Mesenchymal stem cell (in vitro differentiated cells and primary cell): Measurements from ENCODE around the gene APOBEC3H.

ENCODE experiments used
- DNase-seq: peaks from one replicate; pipeline ENCODE4 v3.0.0-alpha.2; 2013
- H2AFZ ChIP-seq: one replicate; pipeline ENCODE4 v1.6.1; 2013; ENCODE audit warnings: low read depth, mild to moderate bottlenecking, control low read depth, inconsistent platforms, low read length, moderate library complexity
- H2AK5ac ChIP-seq: 2 replicates; pipeline ENCODE4 v1.6.1; 2013; ENCODE audit warnings: low read length, moderate library complexity, mild to moderate bottlenecking, inconsistent platforms; ENCODE audit not compliant: severe bottlenecking
- H2BK120ac ChIP-seq: one replicate; pipeline ENCODE4 v1.6.1; 2013; ENCODE audit warnings: low read depth, mild to moderate bottlenecking, inconsistent platforms, low read length, moderate library complexity
- H2BK12ac ChIP-seq, 2 experiments: one replicate each; pipeline ENCODE4 v1.6.1; 2013; ENCODE audit warnings: inconsistent platforms in 2 of 2, low read length in 2 of 2, mild to moderate bottlenecking in 2 of 2, moderate library complexity in 2 of 2, control low read depth in 1 of 2
- H2BK15ac ChIP-seq: one replicate; pipeline ENCODE4 v1.6.1; 2013; ENCODE audit warnings: mild to moderate bottlenecking, low read depth, inconsistent platforms; ENCODE audit not compliant: poor library complexity, severe bottlenecking
- H2BK5ac ChIP-seq: 2 replicates; pipeline ENCODE4 v1.6.1; 2013; ENCODE audit warnings: low read depth, mild to moderate bottlenecking, low read length, control low read depth, inconsistent platforms; ENCODE audit not compliant: poor library complexity, severe bottlenecking
- H3K14ac ChIP-seq, 2 experiments: one replicate each; pipeline ENCODE4 v1.6.1; 2013; ENCODE audit warnings: inconsistent platforms in 2 of 2, low read length in 2 of 2, control low read depth in 1 of 2, mild to moderate bottlenecking in 1 of 2, moderate library complexity in 1 of 2
- H3K18ac ChIP-seq, 2 experiments: one replicate each; pipeline ENCODE4 v1.6.1; 2013; ENCODE audit warnings: inconsistent platforms in 2 of 2, low read length in 2 of 2, control low read depth in 1 of 2, low read depth in 1 of 2, mild to moderate bottlenecking in 1 of 2
- H3K23ac ChIP-seq, 2 experiments: one replicate each; pipeline ENCODE4 v1.6.1; 2013; ENCODE audit warnings: inconsistent platforms in 2 of 2, low read length in 2 of 2, mild to moderate bottlenecking in 2 of 2, moderate library complexity in 2 of 2, control low read depth in 1 of 2
- H3K27ac ChIP-seq: 2 replicates; pipeline ENCODE4 v1.5.1; 2013; ENCODE audit warnings: mild to moderate bottlenecking, moderate library complexity, low read length, control low read depth, inconsistent platforms; ENCODE audit not compliant: poor library complexity, severe bottlenecking
- H3K27me3 ChIP-seq, 2 experiments: 2 replicates each; pipeline versions ENCODE4 v1.6.1 to v1.7.0; 2013; ENCODE audit warnings: low read length in 2 of 2, mild to moderate bottlenecking in 2 of 2, moderate library complexity in 2 of 2, control low read depth in 1 of 2, inconsistent platforms in 1 of 2; ENCODE audit not compliant: control insufficient read depth in 1 of 2, insufficient read depth in 1 of 2
- H3K36me3 ChIP-seq, 2 experiments: 2 replicates each; pipeline versions ENCODE4 v1.6.1 to v1.7.0; 2013; ENCODE audit warnings: low read length in 2 of 2, control low read depth in 1 of 2, inconsistent platforms in 1 of 2, low read depth in 1 of 2, mild to moderate bottlenecking in 1 of 2; ENCODE audit not compliant: insufficient read depth in 2 of 2, control insufficient read depth in 1 of 2
- H3K4ac ChIP-seq, 2 experiments: one replicate each; pipeline ENCODE4 v1.6.1; 2013; ENCODE audit warnings: inconsistent platforms in 2 of 2, low read length in 2 of 2, mild to moderate bottlenecking in 2 of 2, moderate library complexity in 2 of 2, control low read depth in 1 of 2, low read depth in 1 of 2
- H3K4me1 ChIP-seq: 2 replicates; pipeline ENCODE4 v1.6.1; 2013; ENCODE audit warnings: low read depth, low read length, control low read depth; ENCODE audit not compliant: control insufficient read depth, insufficient read depth
- H3K4me2 ChIP-seq: 2 replicates; pipeline ENCODE4 v1.6.1; 2013; ENCODE audit warnings: low read length, mild to moderate bottlenecking, inconsistent platforms; ENCODE audit not compliant: poor library complexity, severe bottlenecking
- H3K4me3 ChIP-seq, 2 experiments: 2 replicates each; pipeline versions ENCODE4 v1.5.1 to v1.7.0; 2013; ENCODE audit warnings: low read length in 2 of 2, mild to moderate bottlenecking in 2 of 2, control low read depth in 1 of 2, low read depth in 1 of 2; ENCODE audit not compliant: insufficient read depth in 1 of 2
- H3K79me1 ChIP-seq: replicated peaks from 2 replicates; pipeline ENCODE4 v1.6.1; 2013; ENCODE audit warnings: mild to moderate bottlenecking, control low read depth, low read length, inconsistent platforms; ENCODE audit not compliant: poor library complexity, severe bottlenecking
- H3K9ac ChIP-seq: 2 replicates; pipeline ENCODE4 v1.7.0; 2013; ENCODE audit warnings: mild to moderate bottlenecking, low read length, moderate library complexity
- H3K9me3 ChIP-seq: 2 replicates; pipeline ENCODE4 v1.7.0; 2013; ENCODE audit warnings: mild to moderate bottlenecking, low read length; ENCODE audit not compliant: control insufficient read depth
- H4K8ac ChIP-seq: one replicate; pipeline ENCODE4 v1.6.1; 2013; ENCODE audit warnings: inconsistent platforms, mild to moderate bottlenecking, low read length, moderate library complexity
- H4K91ac ChIP-seq: one replicate; pipeline ENCODE4 v1.6.1; 2013; ENCODE audit warnings: mild to moderate bottlenecking, low read length, inconsistent platforms
- WGBS: methylation state at CpG from one replicate; pipeline ENCODE4 v1.1.7; 2013; ENCODE audit warnings: mixed read lengths; 5-methylcytosine and 5-hydroxymethylcytosine counted together

APOBEC3H gene

GRCh38 chr22:39149915-39150847 is 53.1 kb downstream of the APOBEC3H start:
- H4K8ac ChIP-seq, result no peak overlapping the region
- H3K18ac ChIP-seq, result no peak overlapping the region
- H3K9ac ChIP-seq, result no peak overlapping the region
- 79% methylated on average over 16 of the region's 16 CpGs for WGBS
- no peak overlapping the region for H3K23ac ChIP-seq
- peaks cover 9 to 23% of the 10 kb centered on the region in 2 experiments for H3K27me3 ChIP-seq
- H2BK5ac ChIP-seq, result no peak overlapping the region
- H2BK12ac ChIP-seq, result no peak overlapping the region
- H3K4me2 ChIP-seq, result no peak overlapping the region
- H3K79me1 ChIP-seq, result peaks cover 2% of the 10 kb centered on the region
- H2BK120ac ChIP-seq, result no peak overlapping the region
- peaks cover 15 to 18% of the 10 kb centered on the region in 2 experiments for H3K36me3 ChIP-seq
- no peak overlapping the region for H3K4ac ChIP-seq
- H2BK15ac ChIP-seq, result no peak overlapping the region
- H4K91ac ChIP-seq, result no peak overlapping the region
- H2AFZ ChIP-seq, result no peak overlapping the region
- no peak overlapping the region for H3K4me3 ChIP-seq
- no peak overlapping the region for H3K14ac ChIP-seq
- no peak for DNase-seq
- H3K9me3 ChIP-seq, result no peaks in the 10 kb centered on the region
- no peak overlapping the region for H3K27ac ChIP-seq
- no peak overlapping the region for H2AK5ac ChIP-seq
- H3K4me1 ChIP-seq, result peaks cover 18% of the 10 kb centered on the region

GRCh38 chr22:39150848-39151215 is 53.8 kb downstream of the APOBEC3H start:
- Histone ChIP-seq H3K27ac (no peak overlapping the region), H3K4ac (no peak overlapping the region), H3K9me3 (no peaks in the 10 kb centered on the region), H3K4me1 (peaks cover 17% of the 10 kb centered on the region), H2BK12ac (no peak overlapping the region), H3K79me1 (peaks cover 2% of the 10 kb centered on the region), H2BK120ac (no peak overlapping the region), H4K8ac (no peak overlapping the region), H3K23ac (no peak overlapping the region), H3K9ac (peak overlapping the region; percentile 52), H2BK5ac (no peak overlapping the region), H3K36me3 (peaks cover 15 to 18% of the 10 kb centered on the region in 2 experiments), H3K4me3 (peak overlapping the region in 1 of 2 experiments; percentile 92), H3K27me3 (peaks cover 12 to 29% of the 10 kb centered on the region in 2 experiments), H2AK5ac (no peak overlapping the region), H3K4me2 (no peak overlapping the region), H3K14ac (no peak overlapping the region), H2BK15ac (no peak overlapping the region), H3K18ac (no peak overlapping the region), H2AFZ (no peak overlapping the region), H4K91ac (no peak overlapping the region)
- no peak for DNase-seq
- 83% methylated on average over 6 of the region's 6 CpGs for WGBS

DNA sequence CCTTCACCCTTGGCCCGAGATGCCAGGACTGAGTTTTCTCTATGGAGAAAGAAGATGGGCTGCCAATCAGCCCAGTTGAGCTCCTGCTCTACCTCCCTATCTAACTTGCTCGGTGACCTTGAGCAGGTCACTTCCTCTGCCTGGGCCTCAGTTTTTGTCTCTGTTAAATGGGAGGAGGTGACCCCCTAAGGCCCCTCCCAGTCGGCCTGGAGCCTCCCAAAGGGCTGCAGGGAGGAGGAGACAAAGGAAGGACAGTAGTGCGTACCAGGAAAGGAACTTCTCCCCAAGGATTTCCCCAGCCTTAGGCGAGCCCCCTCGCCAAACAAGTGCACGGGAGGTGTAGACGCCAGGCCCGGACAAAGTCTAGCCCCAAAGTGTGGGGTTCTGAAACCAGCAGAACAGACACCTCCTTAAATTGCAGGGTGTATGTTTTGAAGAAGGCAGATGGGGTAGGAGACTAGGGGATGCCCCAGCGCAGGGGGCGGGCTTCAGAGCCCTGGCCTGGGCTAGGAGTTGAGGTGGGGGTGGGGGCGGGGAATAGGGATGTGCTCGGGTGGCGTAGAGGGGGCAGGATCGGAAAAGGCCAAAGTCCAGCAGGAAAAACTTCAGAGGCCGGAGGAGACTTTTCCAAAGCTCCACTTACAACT is 54.4 kb downstream of the APOBEC3H start:
- Histone ChIP-seq H3K79me1 (peaks cover 2% of the 10 kb centered on the region), H2BK120ac (no peak overlapping the region), H3K4me1 (peaks cover 13% of the 10 kb centered on the region), H4K91ac (no peak overlapping the region), H3K4me2 (no peak overlapping the region), H2AK5ac (no peak overlapping the region), H3K9me3 (no peaks in the 10 kb centered on the region), H3K18ac (no peak overlapping the region), H3K36me3 (peaks cover 15 to 18% of the 10 kb centered on the region in 2 experiments), H3K27ac (no peak overlapping the region), H3K14ac (no peak overlapping the region), H2BK15ac (no peak overlapping the region), H2AFZ (no peak overlapping the region), H3K9ac (peak overlapping the region; percentile 89), H2BK12ac (no peak overlapping the region), H4K8ac (no peak overlapping the region), H2BK5ac (no peak overlapping the region), H3K4ac (no peak overlapping the region), H3K23ac (no peak overlapping the region), H3K27me3 (peaks cover 13 to 30% of the 10 kb centered on the region in 2 experiments), H3K4me3 (peak overlapping the region in 1 of 2 experiments; percentile 92)
- 83% methylated on average over 14 of the region's 16 CpGs for WGBS
- no peak for DNase-seq

- H3K4me3 ChIP-seq, result peak overlapping the region; percentile 67 to 92
- H3K14ac ChIP-seq, result peak overlapping the region in 1 of 2 experiments; percentile 88
- H3K4me2 ChIP-seq, result peak overlapping the region; percentile 92
- H3K9ac ChIP-seq, result peak overlapping the region; percentile 89
- peaks cover 13 to 35% of the 10 kb centered on the region in 2 experiments for H3K27me3 ChIP-seq
- no peak overlapping the region for H3K27ac ChIP-seq
- peak overlapping the region; percentile 55 for H4K8ac ChIP-seq
- no peak overlapping the region for H2BK15ac ChIP-seq
- H2BK5ac ChIP-seq, result no peak overlapping the region
- WGBS, result 16% methylated on average over 38 of the region's 44 CpGs
- peaks cover 2% of the 10 kb centered on the region for H3K79me1 ChIP-seq
- no peak overlapping the region for H2BK12ac ChIP-seq
- H3K9me3 ChIP-seq, result no peaks in the 10 kb centered on the region
- DNase-seq, result no peak
- peak overlapping the region; percentile 21 for H2AK5ac ChIP-seq
- H3K4me1 ChIP-seq, result peaks cover 13% of the 10 kb centered on the region
- H3K4ac ChIP-seq, result peak overlapping the region; percentile 46 to 47
- peak overlapping the region; percentile 12 to 84 for H3K18ac ChIP-seq
- H4K91ac ChIP-seq, result peak overlapping the region; percentile 16
- peaks cover 15 to 18% of the 10 kb centered on the region in 2 experiments for H3K36me3 ChIP-seq
- no peak overlapping the region for H2AFZ ChIP-seq
- H2BK120ac ChIP-seq, result peak overlapping the region; percentile 12
- no peak overlapping the region for H3K23ac ChIP-seq
Measured at GRCh38 chr22:39152024-39152510, 55.0 kb downstream of the APOBEC3H start.
